Measurements from ENCODE around the gene RGS18.

DNA sequence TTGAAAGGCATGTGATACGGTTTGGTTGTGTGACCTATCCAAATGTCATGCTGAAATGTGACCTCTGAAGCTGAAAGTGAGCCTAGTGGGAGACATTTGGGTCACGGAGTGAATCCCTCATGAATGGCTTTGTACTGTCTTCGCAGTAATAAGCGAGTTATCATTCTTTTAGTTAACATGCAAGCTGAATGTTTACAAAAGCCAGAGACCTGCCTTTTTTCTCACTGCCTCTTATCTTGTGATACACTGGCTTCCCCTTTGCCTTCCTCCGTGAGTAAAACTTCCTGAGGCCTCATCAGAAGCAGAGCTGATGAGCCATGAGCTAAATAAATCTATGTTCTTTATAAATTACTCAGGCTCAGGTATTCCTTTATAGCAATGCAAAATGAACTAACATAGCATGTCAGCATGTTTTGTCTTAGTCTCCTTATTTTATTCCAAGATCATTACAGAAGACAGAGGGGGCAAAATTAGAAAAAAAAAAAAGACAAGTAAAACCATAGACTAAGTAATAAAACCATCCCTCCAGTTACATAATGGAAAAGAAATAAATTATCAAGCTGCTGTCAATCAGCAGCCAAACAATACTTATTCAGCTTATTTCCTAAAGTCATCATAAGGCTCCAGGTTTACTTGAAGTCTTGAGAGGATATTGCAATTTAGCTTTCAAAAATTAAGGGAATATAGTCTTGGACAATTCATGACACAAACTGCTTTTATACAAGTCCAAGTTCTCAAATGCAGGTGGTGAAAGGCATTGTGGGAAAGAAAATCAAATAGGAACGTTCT is 12.1 kb downstream of the RGS18 start:
- TF ChIP-seq, protein P1, sequence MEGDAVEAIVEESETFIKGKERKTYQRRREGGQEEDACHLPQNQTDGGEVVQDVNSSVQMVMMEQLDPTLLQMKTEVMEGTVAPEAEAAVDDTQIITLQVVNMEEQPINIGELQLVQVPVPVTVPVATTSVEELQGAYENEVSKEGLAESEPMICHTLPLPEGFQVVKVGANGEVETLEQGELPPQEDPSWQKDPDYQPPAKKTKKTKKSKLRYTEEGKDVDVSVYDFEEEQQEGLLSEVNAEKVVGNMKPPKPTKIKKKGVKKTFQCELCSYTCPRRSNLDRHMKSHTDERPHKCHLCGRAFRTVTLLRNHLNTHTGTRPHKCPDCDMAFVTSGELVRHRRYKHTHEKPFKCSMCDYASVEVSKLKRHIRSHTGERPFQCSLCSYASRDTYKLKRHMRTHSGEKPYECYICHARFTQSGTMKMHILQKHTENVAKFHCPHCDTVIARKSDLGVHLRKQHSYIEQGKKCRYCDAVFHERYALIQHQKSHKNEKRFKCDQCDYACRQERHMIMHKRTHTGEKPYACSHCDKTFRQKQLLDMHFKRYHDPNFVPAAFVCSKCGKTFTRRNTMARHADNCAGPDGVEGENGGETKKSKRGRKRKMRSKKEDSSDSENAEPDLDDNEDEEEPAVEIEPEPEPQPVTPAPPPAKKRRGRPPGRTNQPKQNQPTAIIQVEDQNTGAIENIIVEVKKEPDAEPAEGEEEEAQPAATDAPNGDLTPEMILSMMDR (IDR thresholded peaks at IDR 0.05; ENCODE audit: insufficient read depth, low read depth, low read length), result no peak
- no peak for TF ChIP-seq EZH2 (IDR thresholded peaks at IDR 0.05; ENCODE audit: insufficient read depth, low read length)

Data from astrocyte (in vitro differentiated cells and primary cell).